Measurements from ENCODE around the gene GOLPH3L. TPM values are rescaled to one million over a fixed set of nuclear protein-coding genes. Genes with fewer than 3 reads are reported as not detected.

Gene GOLPH3L
- total and polyA plus RNA-seq, 4 donors, result 6.0 to 11.3 (median 7.5) TPM

DNA sequence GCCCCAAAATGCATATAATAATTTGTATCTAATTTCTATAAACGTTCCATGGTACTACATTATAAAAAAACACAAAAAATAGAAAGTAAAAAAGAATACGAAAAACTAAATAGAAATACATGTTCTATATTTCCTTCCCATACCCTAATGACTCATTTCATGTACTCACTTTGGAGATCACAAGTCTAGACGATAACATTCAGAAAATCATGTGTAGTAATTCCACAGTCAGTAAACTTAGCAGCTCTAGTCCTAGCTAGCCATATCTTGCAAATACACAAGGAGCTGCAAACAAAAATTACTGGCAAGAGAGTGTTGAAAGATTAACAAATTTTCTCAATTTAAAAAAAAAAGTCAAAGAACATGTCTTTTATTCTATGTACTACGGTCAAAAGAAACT, 1.4 kb downstream of the GOLPH3L start:
- no peak for TF ChIP-seq GABPA (IDR thresholded peaks at IDR 0.05 in 1 of 2, conservative IDR thresholded peaks at IDR 0.05 in 1 of 2)
- TF ChIP-seq, protein P1, sequence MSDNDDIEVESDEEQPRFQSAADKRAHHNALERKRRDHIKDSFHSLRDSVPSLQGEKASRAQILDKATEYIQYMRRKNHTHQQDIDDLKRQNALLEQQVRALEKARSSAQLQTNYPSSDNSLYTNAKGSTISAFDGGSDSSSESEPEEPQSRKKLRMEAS (IDR thresholded peaks at IDR 0.05), result no peak
- no peak for TF ChIP-seq EGR1 (IDR thresholded peaks at IDR 0.05; ENCODE audit: low read depth in 2 of 2)
- TF ChIP-seq SP1 (IDR thresholded peaks at IDR 0.05), result no peak
- TF ChIP-seq, protein P2, sequence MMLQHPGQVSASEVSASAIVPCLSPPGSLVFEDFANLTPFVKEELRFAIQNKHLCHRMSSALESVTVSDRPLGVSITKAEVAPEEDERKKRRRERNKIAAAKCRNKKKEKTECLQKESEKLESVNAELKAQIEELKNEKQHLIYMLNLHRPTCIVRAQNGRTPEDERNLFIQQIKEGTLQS (IDR thresholded peaks at IDR 0.05), result no peak
- TF ChIP-seq, protein P3, sequence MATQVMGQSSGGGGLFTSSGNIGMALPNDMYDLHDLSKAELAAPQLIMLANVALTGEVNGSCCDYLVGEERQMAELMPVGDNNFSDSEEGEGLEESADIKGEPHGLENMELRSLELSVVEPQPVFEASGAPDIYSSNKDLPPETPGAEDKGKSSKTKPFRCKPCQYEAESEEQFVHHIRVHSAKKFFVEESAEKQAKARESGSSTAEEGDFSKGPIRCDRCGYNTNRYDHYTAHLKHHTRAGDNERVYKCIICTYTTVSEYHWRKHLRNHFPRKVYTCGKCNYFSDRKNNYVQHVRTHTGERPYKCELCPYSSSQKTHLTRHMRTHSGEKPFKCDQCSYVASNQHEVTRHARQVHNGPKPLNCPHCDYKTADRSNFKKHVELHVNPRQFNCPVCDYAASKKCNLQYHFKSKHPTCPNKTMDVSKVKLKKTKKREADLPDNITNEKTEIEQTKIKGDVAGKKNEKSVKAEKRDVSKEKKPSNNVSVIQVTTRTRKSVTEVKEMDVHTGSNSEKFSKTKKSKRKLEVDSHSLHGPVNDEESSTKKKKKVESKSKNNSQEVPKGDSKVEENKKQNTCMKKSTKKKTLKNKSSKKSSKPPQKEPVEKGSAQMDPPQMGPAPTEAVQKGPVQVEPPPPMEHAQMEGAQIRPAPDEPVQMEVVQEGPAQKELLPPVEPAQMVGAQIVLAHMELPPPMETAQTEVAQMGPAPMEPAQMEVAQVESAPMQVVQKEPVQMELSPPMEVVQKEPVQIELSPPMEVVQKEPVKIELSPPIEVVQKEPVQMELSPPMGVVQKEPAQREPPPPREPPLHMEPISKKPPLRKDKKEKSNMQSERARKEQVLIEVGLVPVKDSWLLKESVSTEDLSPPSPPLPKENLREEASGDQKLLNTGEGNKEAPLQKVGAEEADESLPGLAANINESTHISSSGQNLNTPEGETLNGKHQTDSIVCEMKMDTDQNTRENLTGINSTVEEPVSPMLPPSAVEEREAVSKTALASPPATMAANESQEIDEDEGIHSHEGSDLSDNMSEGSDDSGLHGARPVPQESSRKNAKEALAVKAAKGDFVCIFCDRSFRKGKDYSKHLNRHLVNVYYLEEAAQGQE (IDR thresholded peaks at IDR 0.05), result no peak
- no peak for TF ChIP-seq RXRA (IDR thresholded peaks at IDR 0.05)
- no peak for TF ChIP-seq FOXA1 (IDR thresholded peaks at IDR 0.05)
- TF ChIP-seq JUND (IDR thresholded peaks at IDR 0.05), result no peak
- TF ChIP-seq RAD21 (IDR thresholded peaks at IDR 0.05), result no peak
- no peak for TF ChIP-seq HNF4G (IDR thresholded peaks at IDR 0.05)
- TF ChIP-seq NR2F2 (IDR thresholded peaks at IDR 0.05), result no peak
- TF ChIP-seq, protein P4, sequence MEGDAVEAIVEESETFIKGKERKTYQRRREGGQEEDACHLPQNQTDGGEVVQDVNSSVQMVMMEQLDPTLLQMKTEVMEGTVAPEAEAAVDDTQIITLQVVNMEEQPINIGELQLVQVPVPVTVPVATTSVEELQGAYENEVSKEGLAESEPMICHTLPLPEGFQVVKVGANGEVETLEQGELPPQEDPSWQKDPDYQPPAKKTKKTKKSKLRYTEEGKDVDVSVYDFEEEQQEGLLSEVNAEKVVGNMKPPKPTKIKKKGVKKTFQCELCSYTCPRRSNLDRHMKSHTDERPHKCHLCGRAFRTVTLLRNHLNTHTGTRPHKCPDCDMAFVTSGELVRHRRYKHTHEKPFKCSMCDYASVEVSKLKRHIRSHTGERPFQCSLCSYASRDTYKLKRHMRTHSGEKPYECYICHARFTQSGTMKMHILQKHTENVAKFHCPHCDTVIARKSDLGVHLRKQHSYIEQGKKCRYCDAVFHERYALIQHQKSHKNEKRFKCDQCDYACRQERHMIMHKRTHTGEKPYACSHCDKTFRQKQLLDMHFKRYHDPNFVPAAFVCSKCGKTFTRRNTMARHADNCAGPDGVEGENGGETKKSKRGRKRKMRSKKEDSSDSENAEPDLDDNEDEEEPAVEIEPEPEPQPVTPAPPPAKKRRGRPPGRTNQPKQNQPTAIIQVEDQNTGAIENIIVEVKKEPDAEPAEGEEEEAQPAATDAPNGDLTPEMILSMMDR (IDR thresholded peaks at IDR 0.05; ENCODE audit: low read depth, low read length, missing input control), result no peak
- no peak for TF ChIP-seq YY1 (IDR thresholded peaks at IDR 0.05)
- TF ChIP-seq TAF1 (conservative IDR thresholded peaks at IDR 0.05), result no peak
- no peak for TF ChIP-seq HNF4A (conservative IDR thresholded peaks at IDR 0.05)
- TF ChIP-seq, protein P5, sequence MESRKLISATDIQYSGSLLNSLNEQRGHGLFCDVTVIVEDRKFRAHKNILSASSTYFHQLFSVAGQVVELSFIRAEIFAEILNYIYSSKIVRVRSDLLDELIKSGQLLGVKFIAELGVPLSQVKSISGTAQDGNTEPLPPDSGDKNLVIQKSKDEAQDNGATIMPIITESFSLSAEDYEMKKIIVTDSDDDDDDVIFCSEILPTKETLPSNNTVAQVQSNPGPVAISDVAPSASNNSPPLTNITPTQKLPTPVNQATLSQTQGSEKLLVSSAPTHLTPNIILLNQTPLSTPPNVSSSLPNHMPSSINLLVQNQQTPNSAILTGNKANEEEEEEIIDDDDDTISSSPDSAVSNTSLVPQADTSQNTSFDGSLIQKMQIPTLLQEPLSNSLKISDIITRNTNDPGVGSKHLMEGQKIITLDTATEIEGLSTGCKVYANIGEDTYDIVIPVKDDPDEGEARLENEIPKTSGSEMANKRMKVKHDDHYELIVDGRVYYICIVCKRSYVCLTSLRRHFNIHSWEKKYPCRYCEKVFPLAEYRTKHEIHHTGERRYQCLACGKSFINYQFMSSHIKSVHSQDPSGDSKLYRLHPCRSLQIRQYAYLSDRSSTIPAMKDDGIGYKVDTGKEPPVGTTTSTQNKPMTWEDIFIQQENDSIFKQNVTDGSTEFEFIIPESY (IDR thresholded peaks at IDR 0.05), result no peak
- WGBS, result 82% methylated on average over 4 of the region's 4 CpGs
- Histone ChIP-seq H3K27ac (ENCODE audit: low read depth in 1 of 2, low read length in 2 of 2) (no peak overlapping the region), H3K9me3 (ENCODE audit: control insufficient read depth in 4 of 4, low read length in 3 of 4) (no peaks in the 10 kb centered on the region), H3K4me1 (ENCODE audit: control insufficient read depth in 4 of 4, insufficient read depth in 4 of 4, low read length in 3 of 4) (peaks cover 3 to 10% (median 6%) of the 10 kb centered on the region in 4 donors), H3K36me3 (ENCODE audit: control insufficient read depth in 4 of 4, insufficient read depth in 3 of 4, low read depth in 1 of 4, low read length in 3 of 4) (peaks cover 7 to 24% (median 7%) of the 10 kb centered on the region in 4 donors), H3K9ac (ENCODE audit: low read depth in 1 of 2, low read length in 2 of 2) (no peak overlapping the region), H3K27me3 (ENCODE audit: control insufficient read depth in 4 of 4, insufficient read depth in 4 of 4, low read length in 3 of 4) (no peaks in the 10 kb centered on the region), H3K4me3 (ENCODE audit: low read depth in 1 of 3, low read length in 3 of 3) (no peak overlapping the region)
- DNase-seq (ENCODE audit: low spot score), result no peak
